ENCODE measurements around the gene TMEM107. TPM values are rescaled to one million over a fixed set of nuclear protein-coding genes. Genes with fewer than 3 reads are reported as not detected.

The TMEM107 gene
- polyA plus RNA-seq, 12 donors = 4.5 to 13.7 (median 6.8) TPM; not detected in 1

DNA sequence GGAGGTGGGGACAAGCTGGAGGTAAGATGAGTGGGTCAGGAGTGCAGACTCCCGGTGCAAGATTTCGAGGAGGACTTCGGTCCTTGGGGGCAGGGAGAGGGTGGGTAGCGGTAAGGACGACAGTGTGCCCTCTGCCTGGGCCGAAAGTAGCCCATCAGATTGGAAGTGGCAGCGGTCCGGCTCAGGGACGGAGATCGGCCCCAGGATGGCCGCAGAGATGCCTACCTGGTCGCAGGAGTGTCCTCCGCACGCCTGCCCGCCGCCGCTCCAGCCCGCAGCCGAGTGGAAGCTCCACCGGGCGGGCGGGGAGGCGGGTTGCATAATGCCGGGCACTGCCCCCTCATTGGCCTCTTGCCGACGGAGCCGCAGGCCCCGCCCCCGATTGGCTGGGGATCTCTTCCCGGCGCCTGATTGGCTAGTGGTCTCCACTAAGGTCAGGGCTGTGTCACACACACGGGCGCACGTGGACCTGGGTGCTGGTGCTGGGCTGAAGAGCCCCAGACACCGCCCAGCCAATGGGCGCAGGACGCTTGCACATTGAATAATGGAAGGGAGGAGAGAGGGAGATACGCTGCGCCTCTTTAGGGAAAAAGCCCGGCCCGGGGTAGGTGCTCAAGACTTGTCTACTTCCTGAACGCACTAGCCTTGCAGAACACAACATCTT is 23.9 kb downstream of the TMEM107 start, which contains the start of gene PER1:
TSS of gene PER1 (minus strand) at position 293 of the 664 bp plus-strand sequence. CDS start 1,698 bp downstream, outside the sequence.
- peak; percentile 86 for DNase-seq

DNA sequence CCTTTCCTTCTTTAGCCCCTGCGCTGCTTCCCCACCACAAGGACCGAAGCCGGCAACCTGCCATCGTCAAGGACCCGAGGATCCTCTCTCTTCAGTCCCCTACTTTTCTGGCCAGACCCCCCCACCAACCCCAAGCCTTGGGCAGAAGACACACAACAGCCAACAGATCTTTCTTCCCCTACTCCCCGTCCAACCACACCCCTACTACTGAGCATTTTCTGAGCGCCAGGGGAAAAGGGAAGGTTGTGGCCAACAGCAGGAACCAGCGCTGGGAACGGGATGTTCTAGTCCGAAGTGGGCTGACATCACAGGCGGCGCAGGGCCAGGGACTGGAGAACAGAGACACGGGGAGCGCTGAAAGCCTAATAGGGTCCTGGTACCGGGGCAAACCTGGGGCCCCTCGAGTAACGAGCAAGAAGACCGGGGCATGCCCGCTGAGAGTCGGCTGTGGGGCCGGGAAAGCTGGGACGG is 24.5 kb downstream of the TMEM107 start:
- peak; percentile 90 for DNase-seq

DNA sequence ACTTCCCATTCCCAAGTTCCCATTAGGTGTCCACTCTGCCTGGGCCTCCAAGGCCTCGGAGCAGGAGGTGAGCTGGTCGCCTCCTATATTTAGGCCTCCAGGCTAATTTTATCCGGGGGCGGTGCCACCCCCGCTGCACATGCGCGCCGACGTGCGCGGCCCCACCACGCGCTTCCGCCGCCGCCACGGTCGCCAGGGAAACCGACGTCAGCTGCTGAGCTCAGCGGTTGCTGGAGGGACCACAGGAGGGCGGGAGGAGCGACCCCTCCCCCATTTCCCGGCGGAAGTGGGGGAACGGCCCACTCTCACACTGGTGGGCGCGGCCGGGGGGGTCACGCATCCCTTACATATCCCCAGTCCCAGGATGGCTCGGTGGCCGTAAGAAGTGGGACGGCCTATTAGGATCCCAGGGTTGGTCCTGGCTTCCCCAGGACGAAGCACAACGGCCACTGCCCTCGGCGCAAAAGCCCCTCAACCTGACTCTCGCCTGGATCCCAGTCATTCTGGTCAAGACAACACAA is 25.0 kb downstream of the TMEM107 start:
- peak; percentile 95 for DNase-seq

DNA sequence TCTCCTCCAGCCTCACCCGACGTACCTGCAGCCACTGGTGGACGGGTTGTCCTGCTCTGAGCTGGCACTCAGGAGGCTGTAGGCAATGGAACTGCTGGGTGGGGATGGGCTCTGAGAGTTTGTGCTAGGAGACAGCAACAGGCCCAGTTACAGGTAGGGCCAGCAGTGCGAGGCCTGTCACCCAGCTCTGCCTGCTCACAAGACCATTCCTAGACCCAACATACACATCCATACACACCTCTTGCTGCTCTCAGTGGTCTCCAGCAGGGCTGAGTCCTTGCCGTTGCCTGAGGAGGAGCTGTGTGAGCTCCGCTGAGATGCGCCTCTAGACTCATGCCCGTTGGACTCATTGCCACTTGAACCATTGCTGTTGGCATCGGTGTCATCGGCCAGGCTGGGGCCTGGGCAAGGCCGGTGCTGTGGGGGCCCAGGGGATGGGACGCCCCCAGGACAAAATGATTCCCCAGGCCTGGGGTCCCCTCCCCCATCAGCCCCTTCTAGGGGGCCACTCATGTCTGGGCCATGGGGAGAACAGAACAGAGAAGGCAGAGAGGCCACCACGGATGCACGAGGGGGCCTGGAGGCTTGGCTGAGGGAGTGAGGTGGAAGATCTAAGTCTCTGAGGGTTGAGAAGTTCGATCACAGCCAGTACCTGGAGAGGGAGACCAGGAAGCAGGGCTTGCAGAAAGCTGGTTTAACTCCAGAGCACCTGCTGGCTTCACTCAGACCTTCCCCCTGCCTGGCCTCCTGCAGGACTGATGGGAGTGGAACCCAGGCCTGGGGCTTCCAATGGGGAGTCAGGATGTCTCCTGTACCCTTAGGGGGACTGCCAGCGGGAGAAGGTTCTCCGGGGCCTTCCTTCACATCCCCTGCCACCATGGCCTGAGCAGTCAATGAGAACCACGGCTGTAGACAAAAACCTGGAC is 25.7 kb downstream of the TMEM107 start:
- no peak for DNase-seq

DNA sequence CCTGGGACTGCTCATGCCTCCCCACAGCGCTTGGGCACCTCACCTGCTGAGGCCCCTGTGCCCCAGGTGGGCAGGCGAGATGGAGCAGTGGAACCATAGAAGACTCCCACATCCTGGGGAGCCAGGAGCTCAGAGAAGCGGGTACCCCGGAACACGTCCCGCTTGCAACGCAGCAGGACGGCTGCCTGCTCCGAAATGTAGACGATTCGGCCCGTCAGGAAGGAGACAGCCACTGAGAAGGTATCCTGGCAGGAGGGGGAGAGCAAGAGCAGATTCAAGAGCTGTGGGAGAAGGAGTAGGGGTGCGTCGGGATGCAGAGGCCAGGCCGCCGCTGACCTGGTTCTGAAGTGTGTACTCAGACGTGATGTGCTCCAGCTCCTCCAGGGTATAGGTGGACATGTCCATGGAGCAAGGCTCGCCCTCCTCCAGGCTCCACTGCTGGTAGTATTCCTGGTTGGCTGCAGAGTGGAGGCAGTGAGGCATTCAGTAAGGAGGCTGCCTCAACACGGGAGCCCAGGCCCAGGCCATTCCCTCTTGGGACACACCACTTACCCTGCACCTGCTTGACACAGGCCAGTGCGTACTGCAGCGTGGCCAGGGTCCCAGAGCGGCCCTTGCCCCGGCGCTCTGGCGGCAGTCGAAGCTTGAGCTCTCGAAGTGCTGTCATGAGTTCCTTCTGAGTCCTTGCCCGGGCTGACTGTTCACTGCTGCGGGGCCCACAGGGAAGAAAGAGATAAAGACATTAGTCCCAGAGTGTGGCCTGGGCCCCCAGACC is 26.6 kb downstream of the TMEM107 start:
- no peak for DNase-seq

DNA sequence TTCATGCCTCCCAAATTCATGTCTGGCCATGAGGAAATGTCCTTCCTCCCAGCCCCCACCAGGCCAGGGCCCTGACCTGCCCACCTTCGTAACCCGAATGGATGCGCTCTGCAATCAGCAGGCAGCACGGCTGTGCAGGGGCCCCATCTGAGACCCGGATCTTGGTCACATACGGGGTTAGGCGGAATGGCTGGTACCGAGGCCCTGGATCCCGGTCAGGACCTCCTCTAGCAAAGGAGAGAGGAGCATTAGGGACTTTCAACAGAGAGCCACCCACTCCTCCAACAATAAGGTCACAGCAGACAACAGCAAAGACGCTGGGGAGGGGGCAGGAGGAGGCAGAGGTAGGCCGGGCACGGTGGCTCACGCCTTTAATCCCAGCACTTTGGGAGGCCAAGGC is 27.6 kb downstream of the TMEM107 start:
- DNase-seq = no peak

DNA sequence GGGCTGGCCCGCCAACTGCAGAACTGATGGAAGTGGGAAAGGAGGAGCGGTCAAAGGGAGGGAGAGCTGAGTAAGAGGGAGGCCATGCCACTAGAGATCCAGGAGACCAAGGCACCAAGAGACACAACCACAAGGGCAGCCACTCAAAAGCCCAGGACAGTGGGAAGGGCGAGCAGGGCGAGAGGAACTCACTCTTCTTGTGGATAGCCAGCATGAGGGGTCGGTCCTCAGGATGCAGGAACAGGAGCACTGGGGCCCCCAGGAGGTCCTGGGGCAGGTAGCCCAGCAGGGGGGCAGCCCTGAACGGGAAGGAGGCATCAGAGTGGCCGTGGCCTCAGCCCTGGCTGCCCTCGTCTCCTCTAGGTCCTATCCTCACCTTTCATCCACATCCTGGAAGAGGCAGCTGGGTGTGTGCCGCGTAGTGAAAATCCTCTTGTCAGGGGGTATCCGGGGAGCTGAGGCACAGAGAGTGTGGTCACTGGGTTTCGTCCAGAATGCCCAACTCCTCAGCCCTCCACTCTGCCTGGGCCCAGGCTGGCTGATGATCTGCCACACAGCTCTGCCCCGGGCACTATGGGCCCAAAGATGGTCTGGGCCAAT is 28.3 kb downstream of the TMEM107 start:
- DNase-seq = no peak

DNA sequence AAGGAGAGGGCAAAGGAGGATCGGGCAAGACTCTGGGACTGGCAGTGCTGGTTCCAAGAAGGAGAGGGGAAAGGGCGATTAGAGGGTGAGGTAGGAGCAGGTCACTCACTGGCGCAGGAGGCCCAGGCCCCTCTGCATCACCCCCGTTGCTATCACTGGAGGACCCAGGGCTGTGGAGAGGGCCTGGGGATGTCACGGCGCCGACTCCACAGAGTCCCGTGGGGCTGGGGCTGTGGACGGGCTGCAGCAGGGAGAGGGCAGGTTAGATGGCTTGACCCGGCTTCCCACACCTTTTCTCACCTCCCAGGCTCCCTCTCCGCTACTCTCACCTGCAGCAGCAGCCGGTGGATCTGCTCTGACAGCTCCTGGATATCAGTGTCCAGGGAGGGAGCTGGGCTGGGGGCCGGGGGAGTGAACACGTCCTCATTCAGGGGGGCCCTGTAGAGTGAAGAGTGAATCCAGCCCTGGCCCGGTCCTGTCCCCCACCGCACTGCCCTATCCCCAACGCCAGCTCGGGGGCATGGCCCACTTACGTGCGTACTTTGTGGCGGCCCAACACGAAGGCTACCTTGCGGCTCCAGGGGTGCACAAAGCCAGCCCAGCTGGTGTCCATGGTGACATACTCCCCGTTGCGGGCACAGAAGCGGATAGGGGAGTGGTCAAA is 28.9 kb downstream of the TMEM107 start:
- DNase-seq = no peak

DNA sequence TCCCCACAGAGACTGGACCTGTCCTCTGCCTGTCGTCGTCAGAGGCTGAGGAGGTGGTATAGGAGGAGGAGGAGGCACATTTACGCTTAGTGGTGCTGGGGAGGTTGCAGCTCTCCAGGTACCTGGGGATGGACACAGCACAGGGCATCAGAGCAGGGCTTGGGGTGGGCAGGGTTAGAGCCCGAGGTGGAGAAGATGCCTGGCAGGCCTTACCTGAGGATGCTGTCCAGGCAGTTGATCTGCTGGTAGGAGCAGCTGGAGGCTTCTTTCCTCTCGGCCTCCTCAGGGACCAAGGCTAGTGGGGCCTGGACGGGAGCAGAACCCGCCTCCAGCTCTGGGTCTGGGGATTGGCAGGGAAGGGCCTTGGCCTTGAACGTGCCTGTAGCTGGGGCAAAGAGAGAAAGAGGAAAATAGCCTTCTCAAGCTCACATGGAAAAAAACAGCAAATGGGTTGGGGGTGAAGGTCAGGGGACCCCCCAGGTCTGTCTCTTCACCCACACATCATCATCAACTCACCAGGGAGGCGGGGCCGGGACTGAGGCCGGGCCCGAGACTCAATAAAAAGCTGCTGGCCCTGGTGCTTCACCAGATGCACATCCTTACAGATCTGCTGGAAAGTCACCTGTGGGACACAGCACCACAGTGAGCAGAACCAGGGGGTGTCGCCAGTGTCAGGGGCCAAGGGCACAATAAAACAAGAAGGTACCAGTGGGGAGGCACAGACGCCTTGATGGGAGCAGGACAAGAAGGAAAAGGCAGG is 29.6 kb downstream of the TMEM107 start:
- DNase-seq = no peak

DNA sequence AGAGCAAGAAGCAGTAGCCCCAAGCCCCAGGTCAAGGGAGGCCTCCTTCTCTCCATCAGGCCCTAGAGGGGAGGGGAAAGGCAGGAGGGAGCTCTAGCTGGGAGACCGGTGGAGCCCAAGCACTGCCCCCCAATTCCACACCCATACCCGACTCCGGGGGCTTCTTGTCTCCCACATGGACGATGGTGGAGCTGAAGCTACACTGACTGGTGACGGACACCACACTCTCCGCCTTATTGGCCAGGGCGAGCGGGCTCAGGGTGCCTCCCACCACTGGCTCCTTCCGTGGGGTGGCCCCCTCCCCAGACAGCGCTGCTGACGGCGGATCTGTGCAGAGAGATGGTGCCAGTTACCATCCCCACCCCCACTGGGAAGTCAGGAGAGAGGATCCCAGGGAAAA is 30.4 kb downstream of the TMEM107 start:
- DNase-seq = no peak

DNA sequence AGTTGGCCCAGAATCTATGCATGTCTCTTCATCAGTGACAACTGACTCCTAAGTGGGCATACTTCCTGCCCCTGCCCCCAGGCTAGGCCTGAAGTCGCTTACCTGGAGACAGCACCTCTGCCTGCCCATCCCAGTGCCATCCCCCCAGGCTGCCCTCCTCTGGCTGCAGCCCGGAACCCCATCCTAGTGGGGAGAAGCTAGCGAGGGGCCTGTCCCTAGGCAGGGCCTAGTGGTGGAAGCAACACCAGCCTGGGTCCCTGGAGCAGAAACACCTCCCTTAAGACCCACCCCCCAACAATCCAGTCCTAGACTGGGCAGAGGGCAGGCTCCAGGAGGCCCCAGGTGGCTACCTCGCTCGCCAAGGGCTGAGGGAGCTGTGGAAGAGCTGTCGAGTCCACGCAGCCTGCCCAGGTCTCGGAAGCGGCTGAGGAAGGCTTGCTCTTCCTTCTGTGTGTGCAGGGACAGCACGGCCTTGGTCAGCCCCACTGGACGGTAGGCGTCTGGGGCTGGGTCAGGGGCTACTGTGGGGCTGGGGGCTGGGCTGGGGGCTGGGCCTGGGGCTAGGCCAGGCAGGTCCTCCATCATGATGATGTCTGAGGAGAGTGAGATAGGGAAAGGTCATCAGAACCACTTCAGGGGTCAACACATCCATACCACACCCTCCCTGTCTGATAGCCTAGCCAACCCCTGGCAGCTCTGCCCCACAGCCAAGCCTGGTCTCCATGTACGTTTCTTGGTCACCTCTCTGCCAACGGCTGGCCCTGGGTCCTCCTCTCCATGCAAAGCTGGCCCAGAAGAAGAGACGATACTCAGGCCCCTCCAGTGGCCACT is 31.6 kb downstream of the TMEM107 start:
- DNase-seq = no peak

DNA sequence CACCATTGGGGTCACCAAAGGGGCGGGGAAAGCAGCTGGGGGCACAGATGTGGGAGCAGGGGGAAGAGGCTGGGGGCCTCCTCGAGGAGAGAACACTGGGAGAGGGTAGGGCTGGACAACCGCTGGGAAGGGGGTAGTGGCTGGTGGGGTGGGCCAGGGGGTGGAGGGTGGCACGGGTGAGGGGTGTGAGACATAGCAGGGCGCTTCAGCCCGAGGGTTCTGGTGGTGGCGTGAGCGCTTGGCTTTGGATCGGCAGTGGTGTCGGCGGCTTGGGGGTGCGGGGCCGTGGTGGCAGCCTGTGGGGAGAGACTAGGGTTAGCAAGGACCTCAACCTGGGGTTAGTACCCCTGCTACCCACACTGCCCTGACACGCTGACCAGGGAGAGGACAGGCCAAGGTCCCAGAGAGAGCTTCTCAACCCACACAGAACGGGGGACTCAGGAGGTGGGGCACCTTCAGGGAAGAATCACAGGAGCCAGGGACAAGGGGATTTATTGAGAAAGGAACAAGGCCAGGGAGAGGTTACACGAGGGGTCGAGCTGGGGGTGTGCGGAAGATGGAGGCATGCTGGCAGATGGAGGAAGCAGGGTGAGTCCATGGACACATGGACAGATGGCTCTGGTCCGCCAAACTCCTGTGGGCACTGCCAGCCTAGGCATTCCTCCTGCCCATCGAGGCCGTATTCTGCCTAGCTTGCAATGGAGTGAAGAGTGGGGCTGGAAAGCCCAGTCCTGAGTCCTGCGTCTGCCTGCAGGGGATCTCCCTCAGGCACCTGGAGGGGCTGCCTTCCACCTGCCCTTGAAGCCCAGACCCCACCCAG is 32.4 kb downstream of the TMEM107 start:
- DNase-seq = no peak

DNA sequence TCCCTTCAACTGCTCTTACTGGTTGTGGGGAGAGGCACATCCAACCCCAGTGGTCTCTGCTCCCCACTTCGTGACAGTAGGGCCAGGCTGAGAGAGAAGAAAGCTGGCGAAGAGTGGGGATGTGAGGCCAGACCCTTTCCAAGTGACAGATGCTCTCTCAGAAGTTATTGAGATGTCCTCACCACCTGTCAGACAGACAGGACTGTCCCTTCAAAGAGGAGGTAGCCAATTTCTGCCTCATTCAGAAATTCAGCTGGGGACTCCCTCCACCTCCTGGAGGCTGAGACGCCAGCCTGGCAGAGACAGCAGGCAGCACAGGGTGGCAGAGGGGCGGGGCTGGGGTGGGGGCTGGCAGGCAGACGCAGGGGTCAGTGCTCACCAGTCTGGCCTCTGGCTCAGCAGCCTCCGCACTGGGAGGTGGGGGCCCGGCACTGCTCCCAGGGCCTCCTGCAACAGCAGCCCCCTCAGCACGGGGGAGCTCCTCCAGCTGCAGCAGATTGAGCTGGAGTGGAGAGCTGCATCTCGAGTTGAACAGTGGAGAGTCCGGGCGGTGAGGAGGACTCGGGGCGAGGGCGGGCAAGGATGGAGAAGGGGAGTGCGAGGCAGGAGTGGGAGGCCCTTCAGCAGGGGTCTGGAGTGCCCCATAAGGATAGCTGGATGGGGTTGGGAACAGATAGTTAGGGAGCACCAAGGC is 33.1 kb downstream of the TMEM107 start:
- DNase-seq = no peak

DNA sequence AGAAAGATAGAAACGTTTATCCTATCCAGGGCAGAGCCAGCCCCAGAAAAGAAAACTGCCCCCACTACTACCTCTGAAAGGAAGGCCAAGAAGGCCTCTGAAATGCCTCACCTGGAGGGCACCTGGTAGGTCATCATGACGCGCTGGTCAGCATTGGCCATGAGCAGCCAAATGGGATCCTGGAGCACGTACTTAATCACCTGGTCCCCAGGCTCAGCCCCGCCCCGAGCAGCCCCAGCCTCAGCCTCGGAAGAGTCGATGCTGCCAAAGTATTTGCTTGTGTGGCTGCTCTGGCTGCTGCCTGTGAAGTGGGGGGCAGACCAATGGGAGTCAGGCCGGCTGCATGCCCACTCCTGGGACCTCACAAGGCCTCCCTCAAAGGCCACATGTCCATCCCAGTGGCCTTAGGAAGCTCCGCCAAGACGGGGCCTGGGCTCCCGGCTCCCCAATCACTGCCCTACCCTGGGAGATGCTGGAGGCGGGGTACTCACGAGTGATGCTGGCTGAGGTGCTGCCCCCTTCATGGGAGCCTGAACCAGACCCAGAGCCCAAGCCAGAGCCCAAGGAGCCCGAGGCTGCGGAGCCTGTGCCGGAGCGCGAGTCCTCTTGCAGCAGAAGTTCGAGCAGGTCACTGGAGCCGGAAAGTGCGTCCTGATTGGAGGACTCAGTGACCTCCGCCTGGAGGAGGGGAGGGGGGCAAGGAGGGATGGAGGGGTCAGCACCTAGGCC is 33.9 kb downstream of the TMEM107 start:
- DNase-seq = no peak

DNA sequence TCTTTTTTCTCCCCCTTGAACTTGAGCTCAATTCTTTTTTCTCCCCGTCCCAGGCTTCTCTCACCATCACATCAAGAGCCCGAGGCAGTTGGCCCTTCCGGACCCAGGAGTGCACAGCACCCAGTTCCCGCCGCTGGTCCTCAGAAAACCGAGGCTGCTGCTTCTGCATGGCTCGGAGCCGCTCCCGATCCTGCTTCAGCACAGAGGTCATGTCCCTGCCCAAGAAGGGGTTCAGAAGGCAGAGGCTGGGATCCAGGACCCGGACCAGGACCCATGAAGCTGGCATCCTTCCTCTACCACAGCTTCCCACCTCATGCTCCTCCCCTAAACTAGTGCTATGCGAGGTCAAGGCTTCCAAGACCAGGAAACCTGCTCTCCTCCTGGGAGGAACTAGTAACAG is 34.4 kb downstream of the TMEM107 start:
- DNase-seq = no peak

DNA sequence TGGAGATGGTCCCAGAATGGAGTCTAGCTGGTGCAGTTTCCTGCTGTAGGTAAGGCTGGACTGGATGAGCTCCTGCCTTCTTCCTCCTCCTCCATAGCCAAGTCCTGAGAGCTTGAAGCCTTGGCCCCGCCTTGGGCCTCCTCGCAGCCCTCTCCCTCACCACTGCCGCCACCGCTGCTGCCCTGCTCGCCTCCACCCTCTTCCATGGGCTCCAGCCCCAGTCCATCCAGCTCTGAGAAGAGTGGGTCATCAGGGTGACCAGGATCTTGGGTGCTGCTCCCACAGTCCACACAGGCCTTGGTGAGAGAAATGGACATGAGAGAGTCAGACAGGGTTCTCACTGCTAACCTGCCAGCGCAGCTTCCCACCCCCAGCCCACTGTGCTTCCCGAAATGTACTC is 35.1 kb downstream of the TMEM107 start:
- no peak for DNase-seq

Data from muscle of arm (tissue), 12 donors.